ENCODE results near the gene PSMD2.

DNA sequence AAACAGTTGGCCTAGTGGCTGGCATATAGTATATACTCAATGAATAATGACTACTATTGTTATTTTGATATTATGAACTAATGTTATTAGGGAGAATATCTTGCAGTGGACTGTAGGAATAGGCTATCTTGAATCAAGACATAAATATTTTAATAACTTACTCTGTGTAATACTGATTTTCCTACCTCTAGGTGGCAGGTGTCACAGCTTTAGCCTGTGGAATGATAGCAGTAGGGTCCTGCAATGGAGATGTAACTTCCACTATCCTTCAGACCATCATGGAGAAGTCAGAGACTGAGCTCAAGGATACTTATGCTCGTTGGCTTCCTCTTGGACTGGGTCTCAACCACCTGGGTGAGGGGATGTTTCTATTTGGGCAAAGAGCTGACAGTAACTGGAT is 6.5 kb downstream of the PSMD2 start:
- TF ChIP-seq, protein P1, sequence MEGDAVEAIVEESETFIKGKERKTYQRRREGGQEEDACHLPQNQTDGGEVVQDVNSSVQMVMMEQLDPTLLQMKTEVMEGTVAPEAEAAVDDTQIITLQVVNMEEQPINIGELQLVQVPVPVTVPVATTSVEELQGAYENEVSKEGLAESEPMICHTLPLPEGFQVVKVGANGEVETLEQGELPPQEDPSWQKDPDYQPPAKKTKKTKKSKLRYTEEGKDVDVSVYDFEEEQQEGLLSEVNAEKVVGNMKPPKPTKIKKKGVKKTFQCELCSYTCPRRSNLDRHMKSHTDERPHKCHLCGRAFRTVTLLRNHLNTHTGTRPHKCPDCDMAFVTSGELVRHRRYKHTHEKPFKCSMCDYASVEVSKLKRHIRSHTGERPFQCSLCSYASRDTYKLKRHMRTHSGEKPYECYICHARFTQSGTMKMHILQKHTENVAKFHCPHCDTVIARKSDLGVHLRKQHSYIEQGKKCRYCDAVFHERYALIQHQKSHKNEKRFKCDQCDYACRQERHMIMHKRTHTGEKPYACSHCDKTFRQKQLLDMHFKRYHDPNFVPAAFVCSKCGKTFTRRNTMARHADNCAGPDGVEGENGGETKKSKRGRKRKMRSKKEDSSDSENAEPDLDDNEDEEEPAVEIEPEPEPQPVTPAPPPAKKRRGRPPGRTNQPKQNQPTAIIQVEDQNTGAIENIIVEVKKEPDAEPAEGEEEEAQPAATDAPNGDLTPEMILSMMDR (IDR thresholded peaks at IDR 0.05) = peak in 3 of 4 experiments; percentile 24 to 28 (median 28)
- no peak for TF ChIP-seq POLR2AphosphoS5 (IDR thresholded peaks at IDR 0.05)
- TF ChIP-seq POLR2A (IDR thresholded peaks at IDR 0.05) = no peak
